ENCODE results near the gene C2orf69. TPM values are rescaled to one million over a fixed set of nuclear protein-coding genes. Genes with fewer than 3 reads are reported as not detected.

The C2orf69 gene
- total RNA-seq, 2 donors from 2014 or later = 17.8 to 18.1 TPM

- Histone ChIP-seq H3K4me1 (peaks cover under 1% of the 10 kb centered on the region), H3K9ac (ENCODE audit: low read depth in 2 of 2, low read length in 2 of 2) (no peak overlapping the region), H3K9me3 (no peaks in the 10 kb centered on the region), H3K36me3 (no peaks in the 10 kb centered on the region), H3K27me3 (no peaks in the 10 kb centered on the region), H3K27ac (no peak overlapping the region), H3K4me3 (no peak overlapping the region)
- no peak for DNase-seq
- intact Hi-C loops (cut with DNase I) = no loop called here
- TF ChIP-seq, protein P1, sequence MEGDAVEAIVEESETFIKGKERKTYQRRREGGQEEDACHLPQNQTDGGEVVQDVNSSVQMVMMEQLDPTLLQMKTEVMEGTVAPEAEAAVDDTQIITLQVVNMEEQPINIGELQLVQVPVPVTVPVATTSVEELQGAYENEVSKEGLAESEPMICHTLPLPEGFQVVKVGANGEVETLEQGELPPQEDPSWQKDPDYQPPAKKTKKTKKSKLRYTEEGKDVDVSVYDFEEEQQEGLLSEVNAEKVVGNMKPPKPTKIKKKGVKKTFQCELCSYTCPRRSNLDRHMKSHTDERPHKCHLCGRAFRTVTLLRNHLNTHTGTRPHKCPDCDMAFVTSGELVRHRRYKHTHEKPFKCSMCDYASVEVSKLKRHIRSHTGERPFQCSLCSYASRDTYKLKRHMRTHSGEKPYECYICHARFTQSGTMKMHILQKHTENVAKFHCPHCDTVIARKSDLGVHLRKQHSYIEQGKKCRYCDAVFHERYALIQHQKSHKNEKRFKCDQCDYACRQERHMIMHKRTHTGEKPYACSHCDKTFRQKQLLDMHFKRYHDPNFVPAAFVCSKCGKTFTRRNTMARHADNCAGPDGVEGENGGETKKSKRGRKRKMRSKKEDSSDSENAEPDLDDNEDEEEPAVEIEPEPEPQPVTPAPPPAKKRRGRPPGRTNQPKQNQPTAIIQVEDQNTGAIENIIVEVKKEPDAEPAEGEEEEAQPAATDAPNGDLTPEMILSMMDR (IDR thresholded peaks at IDR 0.05) = no peak
Observed at GRCh38 chr2:199928226-199928625, 17.1 kb downstream of the C2orf69 start.

- H3K4me3 ChIP-seq = no peak overlapping the region
- H3K36me3 ChIP-seq = no peaks in the 10 kb centered on the region
- H3K9me3 ChIP-seq = no peaks in the 10 kb centered on the region
- H3K9ac ChIP-seq (ENCODE audit: low read depth in 2 of 2, low read length in 2 of 2) = no peak overlapping the region
- intact Hi-C loops (cut with DNase I) = no loop called here
- no peaks in the 10 kb centered on the region for H3K27me3 ChIP-seq
- no peak overlapping the region for H3K27ac ChIP-seq
- H3K4me1 ChIP-seq = peaks cover 5% of the 10 kb centered on the region
- no peak for DNase-seq
- TF ChIP-seq, protein P1 (IDR thresholded peaks at IDR 0.05) = no peak
Observed at GRCh38 chr2:199928626-199929025, 17.5 kb downstream of the C2orf69 start.

DNA sequence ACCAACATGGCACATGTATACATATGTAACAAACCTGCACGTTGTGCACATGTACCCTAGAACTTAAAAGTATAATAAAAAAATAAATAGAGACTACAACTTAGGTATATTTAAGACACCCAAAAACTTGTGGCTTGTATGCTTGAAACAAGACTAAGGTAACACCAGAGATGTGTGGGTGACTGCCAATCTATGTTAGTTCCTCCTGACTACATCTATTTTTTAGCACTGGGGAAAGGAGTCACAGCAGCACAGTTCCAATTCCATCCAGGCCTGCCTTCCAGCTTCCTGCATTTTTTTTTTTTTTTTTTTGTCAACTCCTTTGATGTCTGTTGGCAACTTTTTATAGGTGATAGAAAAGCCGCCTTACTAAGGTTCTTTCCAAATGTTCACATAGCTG, 18.2 kb downstream of the C2orf69 start:
- no peaks in the 10 kb centered on the region for H3K9me3 ChIP-seq
- intact Hi-C loops (cut with DNase I) = no loop called here
- H3K27me3 ChIP-seq = no peaks in the 10 kb centered on the region
- H3K9ac ChIP-seq (ENCODE audit: low read depth in 2 of 2, low read length in 2 of 2) = no peak overlapping the region
- no peak overlapping the region for H3K27ac ChIP-seq
- H3K36me3 ChIP-seq = no peaks in the 10 kb centered on the region
- TF ChIP-seq, protein P1 (IDR thresholded peaks at IDR 0.05) = no peak
- H3K4me3 ChIP-seq = no peak overlapping the region
- no peak for DNase-seq
- peaks cover 5% of the 10 kb centered on the region for H3K4me1 ChIP-seq

DNA sequence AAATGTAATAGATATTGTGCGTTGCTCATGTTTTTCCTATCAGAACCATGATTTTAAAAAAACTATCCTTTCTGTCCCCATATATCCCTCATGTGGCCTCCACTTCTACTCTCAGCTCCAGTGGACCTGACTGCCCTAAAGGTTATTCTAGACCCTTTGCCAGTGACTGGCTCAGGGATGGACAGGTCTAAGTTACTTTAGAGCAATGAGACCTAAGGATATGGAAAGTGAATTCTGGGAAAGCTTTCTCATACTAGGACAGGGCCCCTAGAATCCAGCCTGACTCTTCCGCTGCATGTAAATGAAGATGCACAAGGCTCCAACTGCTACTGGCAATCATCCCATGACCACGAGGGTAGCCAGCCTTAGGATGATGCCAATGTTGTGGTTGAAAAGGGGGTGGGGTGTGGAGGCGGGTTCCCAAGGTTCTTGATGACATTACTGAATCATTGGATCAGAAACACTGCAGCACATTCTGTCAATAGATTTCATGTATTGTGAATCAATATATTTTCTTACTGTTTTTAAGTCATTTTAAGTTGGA, 21.3 kb downstream of the C2orf69 start:
- Histone ChIP-seq H3K9ac (ENCODE audit: low read depth in 2 of 2, low read length in 2 of 2) (no peak overlapping the region), H3K27ac (no peak overlapping the region), H3K9me3 (no peaks in the 10 kb centered on the region), H3K4me1 (peaks cover 5% of the 10 kb centered on the region), H3K36me3 (no peaks in the 10 kb centered on the region), H3K27me3 (no peaks in the 10 kb centered on the region), H3K4me3 (no peak overlapping the region)
- TF ChIP-seq, protein P1 (IDR thresholded peaks at IDR 0.05) = no peak
- DNase-seq = no peak
- intact Hi-C loops (cut with DNase I) = no loop called here

- Histone ChIP-seq H3K27me3 (no peaks in the 10 kb centered on the region), H3K4me1 (peaks cover 5% of the 10 kb centered on the region), H3K9me3 (no peaks in the 10 kb centered on the region), H3K9ac (ENCODE audit: low read depth in 2 of 2, low read length in 2 of 2) (no peak overlapping the region), H3K27ac (no peak overlapping the region), H3K36me3 (no peaks in the 10 kb centered on the region), H3K4me3 (no peak overlapping the region)
- no peak for DNase-seq
- TF ChIP-seq, protein P1 (IDR thresholded peaks at IDR 0.05) = no peak
- intact Hi-C loops (cut with DNase I) = no loop called here
Observed at GRCh38 chr2:199933466-199933865, 22.4 kb downstream of the C2orf69 start.

Data from colonic mucosa (tissue), 4 donors.